ENCODE measurements around the gene ABRACL. TPM values are rescaled to one million over a fixed set of nuclear protein-coding genes. Genes with fewer than 3 reads are reported as not detected.

The ABRACL gene
- total RNA-seq (87.4 and 104 TPM in 2 replicates), polyA plus RNA-seq (36.0 and 54.4 TPM in 2 replicates), polyA minus RNA-seq (15.5 and 18.3 TPM in 2 replicates), Bru-seq, nascent RNA (percentile 81 among the genes with signal in this experiment), BruChase-seq, experiment 1, labeled RNA remaining after a 6-hour chase (percentile 91 among the genes with signal in this experiment), BruChase-seq, experiment 2, labeled RNA remaining after a 2-hour chase (percentile 74 among the genes with signal in this experiment)
- polyA plus RNA-seq (2011; cell fraction: cytosol; rRNA removed): 78.8 and 101 TPM in 2 replicates
- 32.1 and 33.7 TPM in 2 replicates for polyA plus RNA-seq (2011; cell fraction: nucleus; rRNA removed)
- 78.2 and 144 TPM in 2 replicates for polyA plus RNA-seq (2012)
- polyA minus RNA-seq (2011; cell fraction: cytosol; rRNA and poly(A)+ RNA removed): 3.7 TPM
- polyA minus RNA-seq (2011; cell fraction: nucleus; rRNA and poly(A)+ RNA removed): 6.3 and 9.8 TPM in 2 replicates
- long read RNA-seq, transcript ABRACL-201 (3 exons, 845 nt): major isoform, 343 of 393 reads
- long read RNA-seq, partial matches to known transcripts: 3 of 393 reads
- long read RNA-seq, other reads (novel, unspliced or antisense): 47 of 393 reads

DNA sequence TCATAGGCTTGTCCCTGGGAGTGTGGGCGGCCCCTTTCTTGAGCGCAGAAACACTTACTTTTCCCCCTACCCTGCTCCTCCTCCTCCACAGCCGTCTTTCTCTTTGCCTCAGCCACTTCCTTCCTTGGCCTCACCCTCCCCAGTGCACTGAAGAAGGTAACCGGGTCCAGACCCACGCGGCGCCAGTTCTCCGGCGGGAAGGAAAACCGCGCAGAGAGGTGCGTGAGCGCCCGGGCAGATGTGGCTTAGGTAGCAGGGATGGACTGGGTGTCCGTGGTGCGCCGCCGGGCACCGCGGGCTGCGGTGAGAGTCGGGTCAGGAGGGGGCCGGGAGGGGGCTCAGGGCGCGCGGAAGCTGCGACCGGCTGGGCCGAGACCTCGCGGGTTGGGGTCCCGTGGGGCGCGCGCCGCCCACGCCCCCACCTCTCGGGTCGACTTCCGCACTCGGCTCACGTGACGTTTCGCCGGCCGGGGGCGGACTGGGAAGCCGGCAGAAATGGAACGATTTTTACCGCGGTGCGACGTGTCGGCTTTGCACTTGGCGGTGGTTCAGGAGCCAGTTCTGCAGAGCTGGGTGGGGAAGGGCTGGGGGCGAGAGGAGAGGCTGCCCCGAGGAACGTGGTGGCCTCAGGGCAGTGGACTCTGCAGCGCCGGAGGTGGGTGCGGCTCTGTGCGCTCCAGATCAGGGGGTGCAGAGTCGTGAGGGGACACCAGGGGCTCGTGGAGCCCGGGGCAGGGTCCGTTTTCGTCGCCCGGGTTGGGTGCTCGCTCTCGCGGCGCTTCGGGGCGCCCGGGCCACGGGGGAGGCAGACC is at the start of gene ABRACL:
Gene ABRACL, plus strand, starts transcription at position 88 of the 812 bp plus-strand sequence. CDS start 5,416 bp downstream, outside the sequence.
- intact Hi-C loops (cut with micrococcal nuclease): loop anchor here (1.0 to 2.0 kb wide), 4 partner anchors 41 to 336 kb away; partner anchors contain the start of genes HECA and REPS1
- H2AFZ ChIP-seq (ENCODE audit: low read depth, low read length): peak within 1 kb of the TSS; percentile 90
- H3K79me2 ChIP-seq (ENCODE audit: control insufficient read depth, insufficient read depth, low read length): peaks cover 50% of the 10 kb centered on the region
- peaks cover 19% of the 10 kb centered on the region for H3K4me1 ChIP-seq (ENCODE audit: control insufficient read depth, extremely low read depth, insufficient read depth, low read length)
- peak within 1 kb of the TSS; percentile 93 for H3K4me2 ChIP-seq (ENCODE audit: insufficient read depth, low read length)
- peaks cover 0 to 3% of the 10 kb centered on the region in 2 experiments for H3K36me3 ChIP-seq (ENCODE audit: control insufficient read depth in 2 of 2, extremely low read depth in 1 of 2, insufficient read depth in 2 of 2, low read length in 2 of 2)
- no peaks in the 10 kb centered on the region for H3K27me3 ChIP-seq (ENCODE audit: control insufficient read depth in 2 of 2, insufficient read depth in 2 of 2, low read length in 2 of 2)
- peak; percentile 87 for FAIRE-seq
- peak; percentile 70 for DNase-seq (ENCODE audit: low read depth, low spot score)
- TF ChIP-seq FOS (IDR thresholded peaks at IDR 0.05; ENCODE audit: borderline replicate concordance, insufficient read depth, low read length) (no peak), POLR2A (IDR thresholded peaks at IDR 0.05; ENCODE audit: low read depth, low read length) (peak; percentile 16)
- H3K9ac ChIP-seq (replicated peaks; ENCODE audit: extremely low read depth, insufficient read depth, low read length): peak within 1 kb of the TSS; percentile 87
- no peaks in the 10 kb centered on the region for H3K9me3 ChIP-seq (replicated peaks; ENCODE audit: control insufficient read depth, insufficient read depth, low read length)
- H4K20me1 ChIP-seq (replicated peaks; ENCODE audit: control insufficient read depth, extremely low read depth, insufficient read depth, low read length): no peaks in the 10 kb centered on the region
- dilution Hi-C loops (cut with MboI; ENCODE audit: extremely low pct_ligation_motif_present, low sequenced_read_pairs): no loop called here
- peak within 1 kb of the TSS; percentile 81 for H3K27ac ChIP-seq (ENCODE audit: insufficient read depth, low read depth, low read length)
- H3K4me3 ChIP-seq (replicated peaks in 1 of 3; ENCODE audit: insufficient read depth in 1 of 3, low read depth in 1 of 3, low read length in 3 of 3): peak within 1 kb of the TSS; percentile 74 to 94 (median 77)
- H3K9me1 ChIP-seq (replicated peaks; ENCODE audit: control insufficient read depth, extremely low read depth, insufficient read depth, low read length): no peaks in the 10 kb centered on the region
- POLR2A ChIA-PET: interaction anchor here (1.5 kb wide), 1 partner anchor 58 kb away, joined by 5 read pairs; no protein-coding TSS in a partner anchor
- CTCF ChIA-PET: interaction anchor here (0.5 to 1.4 kb wide), 4 partner anchors 9 to 356 kb away, joined by 3 read pairs; no protein-coding TSS in a partner anchor
- BruUV-seq (replicated peaks): no TSS peak

GRCh38 chr6:138979365-138979764 is 49.2 kb upstream of the ABRACL start:
- intact Hi-C loops (cut with micrococcal nuclease) (no loop called here), dilution Hi-C loops (cut with MboI; ENCODE audit: extremely low pct_ligation_motif_present, low sequenced_read_pairs) (no loop called here)
- no peak overlapping the region for H3K9ac ChIP-seq (replicated peaks; ENCODE audit: extremely low read depth, insufficient read depth, low read length)
- no peak overlapping the region for H2AFZ ChIP-seq (ENCODE audit: low read depth, low read length)
- H3K27ac ChIP-seq (ENCODE audit: insufficient read depth, low read depth, low read length): no peak overlapping the region
- DNase-seq (ENCODE audit: low read depth, low spot score) (no peak), FAIRE-seq (no peak)
- H3K4me3 ChIP-seq (replicated peaks in 1 of 3; ENCODE audit: insufficient read depth in 1 of 3, low read depth in 1 of 3, low read length in 3 of 3): no peak overlapping the region
- POLR2A ChIA-PET: no interaction called here
- H3K36me3 ChIP-seq (ENCODE audit: control insufficient read depth in 2 of 2, extremely low read depth in 1 of 2, insufficient read depth in 2 of 2, low read length in 2 of 2): no peaks in the 10 kb centered on the region
- no peak for TF ChIP-seq MYC (IDR thresholded peaks at IDR 0.05; ENCODE audit: low read depth, low read length)
- TF ChIP-seq, protein P1, sequence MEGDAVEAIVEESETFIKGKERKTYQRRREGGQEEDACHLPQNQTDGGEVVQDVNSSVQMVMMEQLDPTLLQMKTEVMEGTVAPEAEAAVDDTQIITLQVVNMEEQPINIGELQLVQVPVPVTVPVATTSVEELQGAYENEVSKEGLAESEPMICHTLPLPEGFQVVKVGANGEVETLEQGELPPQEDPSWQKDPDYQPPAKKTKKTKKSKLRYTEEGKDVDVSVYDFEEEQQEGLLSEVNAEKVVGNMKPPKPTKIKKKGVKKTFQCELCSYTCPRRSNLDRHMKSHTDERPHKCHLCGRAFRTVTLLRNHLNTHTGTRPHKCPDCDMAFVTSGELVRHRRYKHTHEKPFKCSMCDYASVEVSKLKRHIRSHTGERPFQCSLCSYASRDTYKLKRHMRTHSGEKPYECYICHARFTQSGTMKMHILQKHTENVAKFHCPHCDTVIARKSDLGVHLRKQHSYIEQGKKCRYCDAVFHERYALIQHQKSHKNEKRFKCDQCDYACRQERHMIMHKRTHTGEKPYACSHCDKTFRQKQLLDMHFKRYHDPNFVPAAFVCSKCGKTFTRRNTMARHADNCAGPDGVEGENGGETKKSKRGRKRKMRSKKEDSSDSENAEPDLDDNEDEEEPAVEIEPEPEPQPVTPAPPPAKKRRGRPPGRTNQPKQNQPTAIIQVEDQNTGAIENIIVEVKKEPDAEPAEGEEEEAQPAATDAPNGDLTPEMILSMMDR (IDR thresholded peaks at IDR 0.05; ENCODE audit: extremely low read depth in 1 of 2, insufficient read depth in 1 of 2, low read depth in 1 of 2, low read length in 2 of 2): no peak
- no peak for TF ChIP-seq GATA2 (IDR thresholded peaks at IDR 0.05; ENCODE audit: insufficient read depth, insufficient read length, low read depth, low read length)
- TF ChIP-seq POLR2A (IDR thresholded peaks at IDR 0.05; ENCODE audit: low read depth, low read length): no peak
- no peak for TF ChIP-seq EZH2 (IDR thresholded peaks at IDR 0.05; ENCODE audit: borderline replicate concordance, low read depth, low read length, severe bottlenecking)
- TF ChIP-seq MAX (IDR thresholded peaks at IDR 0.05; ENCODE audit: insufficient read depth, insufficient read length): no peak
- H3K4me1 ChIP-seq (ENCODE audit: control insufficient read depth, extremely low read depth, insufficient read depth, low read length): peaks cover under 1% of the 10 kb centered on the region
- no peaks in the 10 kb centered on the region for H3K27me3 ChIP-seq (ENCODE audit: control insufficient read depth in 2 of 2, insufficient read depth in 2 of 2, low read length in 2 of 2)
- peaks cover 3% of the 10 kb centered on the region for H4K20me1 ChIP-seq (replicated peaks; ENCODE audit: control insufficient read depth, extremely low read depth, insufficient read depth, low read length)
- H3K4me2 ChIP-seq (ENCODE audit: insufficient read depth, low read length): no peak overlapping the region
- CTCF ChIA-PET: no interaction called here
- no peaks in the 10 kb centered on the region for H3K9me3 ChIP-seq (replicated peaks; ENCODE audit: control insufficient read depth, insufficient read depth, low read length)
- H3K9me1 ChIP-seq (replicated peaks; ENCODE audit: control insufficient read depth, extremely low read depth, insufficient read depth, low read length): no peaks in the 10 kb centered on the region
- no TSS peak for BruUV-seq (replicated peaks)
- peaks cover 87% of the 10 kb centered on the region for H3K79me2 ChIP-seq (ENCODE audit: control insufficient read depth, insufficient read depth, low read length)
